ENCODE measurements around the gene CNTN4. TPM values are rescaled to one million over a fixed set of nuclear protein-coding genes. Genes with fewer than 3 reads are reported as not detected.
A peak's percentile ranks its signal among the peaks of the same experiment; 100 is the strongest.
"Not testable (repeated sequence)": the region's sequence is repeated elsewhere in the genome, so short reads cannot be mapped to it uniquely, and the experiment has no call there.

CNTN4 gene
- total RNA-seq, 1 donor from 2014 or later = 34.3 TPM

DNA sequence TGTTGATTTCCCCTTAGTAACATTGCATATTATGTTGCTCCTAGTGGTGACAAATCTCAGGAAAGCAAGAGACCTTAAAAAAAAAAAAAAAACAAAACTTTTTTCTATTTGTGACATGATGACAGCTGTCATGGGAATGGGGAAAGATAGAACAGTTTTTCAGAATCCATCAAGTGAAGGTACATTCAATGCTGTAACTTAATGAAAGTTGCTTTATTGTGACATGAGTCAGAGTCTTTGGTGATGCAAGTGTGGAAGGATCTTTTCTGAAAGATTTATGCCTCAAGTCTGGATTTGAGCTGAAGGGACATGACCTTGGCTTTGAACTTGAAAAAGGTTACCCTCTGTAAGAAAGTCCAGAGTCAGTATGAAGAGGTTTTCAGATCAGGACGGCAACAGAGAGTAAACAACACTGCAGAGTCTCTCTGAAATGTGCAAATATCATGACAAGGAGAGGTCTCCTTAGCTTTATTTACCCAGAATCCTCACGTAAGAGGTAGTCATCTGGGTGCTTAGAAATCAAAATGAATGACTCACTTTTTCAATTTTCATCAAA lies 424.7 kb downstream of the CNTN4 start:
- no peak for DNase-seq

DNA sequence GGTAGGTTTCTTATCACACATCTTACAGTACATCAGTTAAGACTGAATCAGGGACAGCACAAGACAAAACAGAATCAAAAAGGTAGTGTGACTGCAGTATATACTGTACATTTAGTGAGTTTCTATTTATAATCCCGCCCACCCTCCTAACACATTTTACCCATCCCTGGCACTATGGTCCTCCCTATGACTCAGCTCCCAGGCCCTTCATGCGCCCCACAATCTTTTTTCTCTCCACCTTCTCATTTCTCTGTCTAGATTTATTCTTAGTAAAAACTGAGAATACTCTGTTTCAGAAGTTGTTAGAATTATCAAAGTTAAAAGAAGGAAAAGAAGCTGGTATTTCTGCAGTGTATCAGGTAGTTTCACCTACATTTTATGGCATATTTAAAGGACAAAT lies 427.3 kb downstream of the CNTN4 start:
- DNase-seq = no peak

DNA sequence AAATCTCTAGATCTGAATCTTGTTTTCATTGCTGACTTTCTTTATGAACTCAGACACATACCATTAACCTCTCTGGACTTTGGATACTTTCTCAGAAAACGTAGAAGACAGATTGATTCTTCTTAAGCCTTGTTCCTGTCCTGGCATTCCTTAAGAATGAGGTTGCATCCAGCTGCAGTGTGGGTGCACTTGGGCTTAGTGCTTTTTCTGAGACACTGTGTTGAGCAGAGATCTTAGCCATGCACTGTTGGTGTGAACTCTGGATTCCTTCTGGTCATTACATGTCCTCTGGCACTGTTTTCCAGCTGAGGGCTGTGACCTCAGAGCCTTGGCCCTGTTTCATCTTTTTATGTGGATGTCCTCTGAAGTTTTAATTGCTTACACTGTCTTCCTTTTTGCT lies 428.3 kb downstream of the CNTN4 start:
- no peak for DNase-seq

DNA sequence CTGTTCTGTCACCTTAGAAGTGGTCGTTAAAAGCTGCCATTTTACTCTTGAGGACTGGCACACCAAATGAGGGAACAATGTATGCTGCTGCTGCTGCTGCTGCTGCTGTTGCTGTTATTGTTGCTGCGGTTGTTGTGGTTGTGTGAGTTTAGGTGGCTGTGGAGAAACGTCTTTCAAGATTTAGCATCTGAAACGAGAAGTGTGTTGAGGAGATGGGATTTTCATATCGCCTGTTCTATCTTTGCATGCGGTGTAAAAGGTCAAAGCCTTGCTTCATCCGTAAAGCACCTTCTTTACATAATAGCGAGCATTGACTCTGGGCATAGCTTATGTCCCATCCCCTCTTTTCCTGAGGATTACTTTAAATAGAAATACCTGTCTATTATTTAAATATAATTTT lies 428.7 kb downstream of the CNTN4 start:
- not testable (repeated sequence) for DNase-seq

DNA sequence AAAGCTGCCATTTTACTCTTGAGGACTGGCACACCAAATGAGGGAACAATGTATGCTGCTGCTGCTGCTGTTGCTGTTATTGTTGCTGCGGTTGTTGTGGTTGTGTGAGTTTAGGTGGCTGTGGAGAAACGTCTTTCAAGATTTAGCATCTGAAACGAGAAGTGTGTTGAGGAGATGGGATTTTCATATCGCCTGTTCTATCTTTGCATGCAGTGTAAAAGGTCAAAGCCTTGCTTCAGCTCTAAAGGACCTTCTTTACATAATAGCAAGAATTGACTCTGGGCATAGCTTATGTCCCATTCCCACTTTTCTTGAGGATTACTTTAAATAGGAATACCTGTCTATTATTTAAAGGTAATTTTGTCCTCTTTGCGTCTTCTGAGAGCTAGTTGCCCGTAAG lies 436.1 kb downstream of the CNTN4 start:
- not testable (repeated sequence) for DNase-seq

DNA sequence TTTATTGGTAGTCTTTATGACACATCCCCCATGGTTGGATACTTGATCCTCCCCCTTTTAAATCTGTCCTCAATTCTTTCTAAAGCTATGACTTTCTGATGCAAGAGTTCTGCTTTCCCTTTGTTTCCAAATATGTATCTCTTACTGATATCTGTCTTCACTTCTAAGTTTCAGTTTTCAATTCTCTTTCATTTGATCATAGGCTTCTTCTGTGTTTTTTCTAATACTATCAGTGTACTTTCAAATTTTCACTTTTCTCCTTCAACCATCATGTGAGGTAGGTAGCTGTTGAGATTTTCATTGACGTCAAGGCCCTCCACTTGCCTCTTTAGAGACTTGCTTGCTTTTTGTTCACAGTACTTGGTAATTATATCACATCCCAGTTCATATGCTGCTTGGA lies 436.5 kb downstream of the CNTN4 start:
- no peak for DNase-seq

DNA sequence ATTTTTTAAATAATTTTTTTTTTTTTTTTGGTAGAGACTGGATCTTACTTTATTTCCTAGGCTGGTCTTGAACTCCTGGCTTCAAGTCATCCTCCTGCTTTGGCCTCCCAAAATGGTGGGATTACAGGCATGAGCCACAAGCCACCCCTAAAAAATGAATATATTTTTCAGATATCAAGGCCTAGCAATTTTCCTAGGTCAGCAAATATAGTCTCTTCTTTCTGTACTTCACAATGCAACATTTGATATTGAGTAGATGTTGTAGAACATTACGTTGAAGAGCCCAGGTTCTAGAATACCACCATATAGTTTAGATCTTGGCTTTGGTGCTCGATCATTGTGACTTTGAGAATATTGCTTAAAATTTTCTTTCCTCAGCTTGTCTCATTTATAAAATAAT lies 437.9 kb downstream of the CNTN4 start:
- no peak for DNase-seq

DNA sequence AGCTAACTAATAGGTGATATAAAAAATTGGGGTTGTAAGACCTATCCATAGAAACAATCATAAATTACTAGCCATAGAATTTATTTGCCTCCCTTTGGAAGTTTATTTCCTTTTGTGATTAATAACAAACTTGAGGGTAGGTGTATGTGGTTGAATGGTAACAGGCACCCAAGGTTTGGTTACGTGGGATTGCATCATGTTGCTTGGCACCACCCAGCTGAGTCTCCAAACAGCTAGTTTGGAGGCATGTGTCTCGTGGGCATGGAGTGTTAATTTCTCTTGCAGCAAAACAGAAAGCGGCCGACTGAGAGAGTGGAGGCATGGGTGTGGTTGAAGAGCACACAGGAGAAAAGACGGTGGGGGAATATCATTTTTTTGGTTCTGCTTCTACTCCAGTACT lies 441.4 kb downstream of the CNTN4 start:
- DNase-seq = no peak

DNA sequence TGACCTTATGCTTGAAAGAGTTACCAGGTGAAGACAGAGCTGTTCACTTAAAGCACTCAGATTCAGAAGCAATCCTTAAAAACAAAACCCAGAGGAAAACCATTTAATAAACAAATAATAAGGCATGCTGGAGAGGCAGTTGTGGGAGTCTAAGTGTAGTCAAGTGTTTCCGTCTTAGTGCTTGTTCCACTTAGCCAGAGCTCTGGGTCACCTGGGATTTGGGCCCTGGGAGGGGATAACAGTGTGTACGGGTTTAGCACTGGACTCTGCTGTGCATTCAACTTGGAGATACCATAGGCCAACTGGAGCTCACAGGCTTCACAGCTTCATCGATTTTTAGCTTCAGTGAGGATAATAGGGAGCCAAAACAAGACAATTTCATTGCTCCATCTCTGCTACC lies 444.6 kb downstream of the CNTN4 start:
- no peak for DNase-seq

DNA sequence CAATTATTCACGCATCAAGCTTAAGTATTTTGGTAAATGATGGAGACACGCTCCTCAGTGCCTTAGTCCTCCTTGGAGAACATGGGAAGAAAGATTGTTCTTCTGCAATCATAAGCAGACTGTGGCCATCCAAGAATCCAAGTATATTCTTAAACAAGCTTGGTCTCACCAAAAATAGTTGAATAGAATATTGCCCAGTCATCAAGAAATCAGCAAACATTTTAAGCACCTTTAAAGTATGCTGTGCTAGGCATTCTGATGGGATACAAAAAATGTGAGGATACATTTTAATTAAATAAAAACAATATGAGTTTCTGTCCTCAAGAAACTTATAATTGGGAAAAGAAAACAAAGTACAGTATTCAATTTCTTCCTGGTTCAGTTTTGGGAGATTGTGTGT lies 445.5 kb downstream of the CNTN4 start:
- DNase-seq = no peak

DNA sequence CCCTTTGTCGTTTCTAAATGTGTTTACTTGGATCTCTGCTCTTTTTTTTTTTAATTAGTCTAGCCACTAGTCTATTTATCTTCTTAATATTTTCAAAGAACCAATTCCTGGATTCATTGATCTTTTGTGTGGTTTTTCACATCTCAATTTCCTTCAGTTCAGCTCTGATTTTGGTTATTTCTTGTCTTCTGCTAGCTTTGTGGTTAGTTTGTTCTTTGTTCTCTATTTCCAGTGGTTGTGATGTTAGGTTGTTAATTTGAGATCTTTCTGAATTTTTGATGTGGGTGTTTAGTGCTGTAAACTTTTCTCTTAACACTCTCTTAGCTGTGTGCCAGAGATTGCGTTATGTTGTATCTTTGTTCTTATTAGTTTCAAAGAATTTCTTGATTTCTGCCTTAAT lies 446.1 kb downstream of the CNTN4 start:
- no peak for DNase-seq

DNA sequence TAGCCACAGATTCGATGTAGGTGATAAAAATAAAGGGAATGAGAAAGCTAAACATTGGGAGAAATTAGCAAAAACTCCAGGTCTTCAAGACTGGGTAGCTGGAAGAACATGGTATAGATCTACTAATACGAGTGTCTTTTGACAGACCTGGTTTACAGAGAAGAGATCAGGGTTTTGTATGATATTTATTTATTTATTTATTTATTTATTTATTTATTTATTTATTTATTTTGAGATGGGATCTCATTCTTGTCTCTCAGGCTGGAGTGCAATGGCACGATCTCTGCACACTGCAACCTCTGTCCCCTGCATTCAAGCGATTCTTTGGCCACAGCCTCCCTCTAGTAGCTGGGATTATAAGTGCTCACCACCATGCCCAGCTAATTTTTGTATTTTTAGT lies 448.4 kb downstream of the CNTN4 start:
- DNase-seq = no peak

DNA sequence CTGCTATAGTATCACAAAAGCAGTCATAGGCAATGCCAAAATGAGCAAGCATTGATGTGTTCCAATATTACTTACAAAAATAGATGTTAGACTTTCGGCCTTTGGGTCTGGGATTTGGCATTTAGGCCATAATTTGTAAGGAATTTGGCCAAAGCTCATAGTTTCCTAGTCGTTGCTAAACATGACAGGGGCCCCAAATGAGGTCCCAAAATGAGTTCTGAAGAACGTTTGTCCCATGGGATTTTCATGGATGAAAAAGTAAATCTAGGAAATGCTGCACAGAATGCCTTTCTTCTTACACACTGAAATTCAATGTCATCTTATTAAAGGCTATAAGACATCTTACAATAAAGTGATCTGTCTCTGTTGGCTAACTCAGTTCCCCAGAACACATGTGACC lies 456.0 kb downstream of the CNTN4 start:
- DNase-seq = peak; percentile 16

DNA sequence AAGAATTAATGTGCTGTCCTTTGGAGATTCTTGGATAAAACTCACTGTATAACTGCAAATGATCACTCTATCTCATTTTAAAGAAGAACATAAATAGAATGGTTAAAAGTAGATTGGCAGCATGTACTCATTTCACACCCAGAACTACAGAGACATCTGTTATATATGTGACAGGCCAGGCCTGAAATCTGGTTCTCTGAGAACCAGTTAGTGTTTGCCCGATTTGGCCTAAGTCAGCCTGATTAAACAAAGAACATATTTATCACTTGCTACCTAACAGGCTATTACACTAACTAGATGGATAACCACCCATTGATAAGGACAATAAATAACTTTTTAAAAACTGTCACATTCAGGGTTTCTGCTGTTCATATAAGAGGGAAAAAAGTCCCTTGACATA lies 460.1 kb downstream of the CNTN4 start:
- DNase-seq = no peak

DNA sequence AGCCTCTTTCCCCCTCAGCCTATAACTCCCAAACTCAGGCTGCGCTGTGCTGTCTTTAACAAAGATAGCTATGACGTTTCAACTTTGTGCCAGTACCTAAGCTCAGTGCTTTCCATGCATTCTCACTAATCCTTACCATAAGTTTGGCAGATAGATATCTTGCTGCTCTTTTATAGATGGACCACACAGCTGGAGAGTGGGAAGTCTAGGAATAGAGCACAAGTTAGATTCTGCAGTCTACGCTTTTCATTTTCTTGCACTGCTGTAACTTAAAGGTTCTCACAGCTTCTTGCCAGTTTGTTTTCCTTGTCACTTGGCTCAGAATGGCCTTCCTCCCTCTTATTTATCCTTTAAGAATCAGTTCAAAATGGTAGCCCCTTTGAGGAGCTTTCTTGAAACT lies 468.8 kb downstream of the CNTN4 start:
- DNase-seq = peak; percentile 32

DNA sequence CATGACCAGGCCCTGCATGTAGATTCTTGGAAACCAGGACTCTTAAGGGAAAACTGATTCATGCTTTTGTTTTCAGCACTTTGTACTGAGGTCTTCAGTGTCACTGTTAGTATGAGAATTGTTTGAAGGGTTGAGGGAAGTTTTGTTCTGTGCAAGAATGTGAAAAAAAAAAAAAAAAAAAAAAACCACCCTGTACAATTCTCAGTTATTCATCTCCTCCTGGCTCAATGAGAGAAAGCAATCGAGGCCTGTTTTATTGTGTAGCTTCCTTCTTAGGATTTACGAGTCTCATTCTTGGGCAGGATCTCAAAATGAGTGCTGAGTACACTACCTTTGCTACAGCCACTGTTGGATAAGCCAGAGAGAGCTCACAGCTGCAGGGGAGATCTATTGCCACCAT lies 469.5 kb downstream of the CNTN4 start:
- peak; percentile 35 for DNase-seq

DNA sequence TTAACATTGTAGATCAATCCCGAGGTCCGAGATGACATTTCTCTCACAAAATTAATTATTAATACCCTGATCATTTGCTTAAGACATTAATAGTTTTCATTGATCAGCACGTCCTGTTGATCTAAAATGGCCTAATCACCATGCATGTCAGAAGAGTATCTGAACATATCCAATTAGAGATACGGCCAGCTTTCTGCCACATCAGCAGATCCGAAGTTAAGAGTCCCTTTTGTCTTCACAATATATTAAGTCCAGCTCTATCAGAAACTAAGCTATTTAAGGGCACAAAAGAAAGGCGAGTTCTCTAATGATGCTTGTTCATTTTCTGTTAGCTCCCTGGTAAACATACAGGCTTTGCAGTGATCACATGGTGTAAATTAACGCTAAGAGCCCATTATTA lies 470.3 kb downstream of the CNTN4 start:
- no peak for DNase-seq

DNA sequence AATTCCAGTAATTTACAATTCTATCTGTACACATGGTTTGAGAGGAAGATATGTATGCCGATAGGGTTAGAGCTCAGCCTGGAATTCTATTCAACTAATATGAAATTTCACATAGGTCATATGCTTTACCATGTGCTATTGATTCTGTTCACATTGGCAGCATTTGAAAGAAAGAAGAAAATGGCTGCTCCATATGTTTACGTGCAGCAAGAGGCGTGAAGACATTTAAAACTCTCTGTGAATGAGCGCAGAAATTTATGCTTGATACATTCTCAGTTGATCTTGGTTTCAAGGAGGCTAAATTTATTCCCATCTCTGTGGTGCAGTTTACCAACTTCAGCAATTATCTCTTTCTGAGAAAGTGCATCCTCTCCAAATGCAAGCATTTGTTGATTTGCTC lies 478.9 kb downstream of the CNTN4 start:
- no peak for DNase-seq

DNA sequence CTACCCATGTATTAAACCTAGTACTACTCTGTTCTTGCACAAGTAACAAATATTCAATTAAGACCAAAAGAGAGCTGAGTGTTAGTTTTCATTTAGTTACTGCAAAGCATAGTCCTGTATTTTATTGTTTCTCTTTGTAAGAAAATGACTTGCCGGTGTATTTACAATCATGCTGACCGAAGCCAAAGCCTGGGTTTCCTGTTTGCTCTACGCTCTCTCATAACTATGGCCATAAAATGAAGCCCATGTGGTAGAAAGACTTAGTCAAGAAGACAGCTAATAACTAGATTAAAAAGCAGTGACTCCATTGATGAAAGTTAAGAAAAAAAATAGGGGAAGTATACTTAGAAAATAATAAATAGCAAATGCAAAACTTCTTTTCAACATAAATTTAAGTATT lies 479.9 kb downstream of the CNTN4 start:
- DNase-seq = no peak

DNA sequence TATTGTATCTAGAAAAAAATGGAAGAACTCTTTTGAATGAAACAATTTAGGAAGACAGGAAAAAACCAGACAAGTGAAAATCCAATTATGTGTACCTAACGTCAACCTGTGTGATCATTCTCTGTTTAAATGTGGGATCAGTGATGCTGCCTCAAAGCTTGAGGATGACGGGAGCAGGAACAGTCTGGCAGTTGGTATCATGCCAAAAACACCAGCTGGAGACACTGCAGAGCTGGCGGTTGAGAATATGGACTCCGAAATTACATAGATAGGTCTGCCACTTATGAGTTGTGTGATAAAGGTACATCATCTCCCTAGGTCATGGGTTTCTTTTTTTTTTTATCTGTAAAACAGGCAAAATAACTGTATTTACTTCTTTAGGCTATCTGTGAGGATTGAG lies 480.5 kb downstream of the CNTN4 start:
- peak; percentile 44 for DNase-seq

DNA sequence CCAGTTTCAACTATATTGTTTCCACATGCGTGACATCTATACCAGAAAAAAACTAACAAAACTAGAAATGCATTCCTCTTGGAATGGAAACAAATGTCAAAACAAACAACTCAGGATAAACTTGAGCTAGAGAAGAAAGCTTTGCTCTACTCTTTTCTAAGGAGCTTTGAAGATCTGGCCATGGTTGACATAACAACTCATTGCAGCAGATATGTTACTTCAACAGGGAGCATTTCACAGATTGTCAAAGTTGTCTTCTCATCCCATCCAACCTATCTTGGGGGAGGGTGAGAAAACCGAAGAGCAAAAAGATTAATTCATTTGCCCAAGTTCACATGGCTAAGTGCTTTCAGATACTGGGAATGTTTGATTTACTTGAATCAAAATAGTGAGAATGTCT lies 484.4 kb downstream of the CNTN4 start:
- DNase-seq = peak; percentile 18

DNA sequence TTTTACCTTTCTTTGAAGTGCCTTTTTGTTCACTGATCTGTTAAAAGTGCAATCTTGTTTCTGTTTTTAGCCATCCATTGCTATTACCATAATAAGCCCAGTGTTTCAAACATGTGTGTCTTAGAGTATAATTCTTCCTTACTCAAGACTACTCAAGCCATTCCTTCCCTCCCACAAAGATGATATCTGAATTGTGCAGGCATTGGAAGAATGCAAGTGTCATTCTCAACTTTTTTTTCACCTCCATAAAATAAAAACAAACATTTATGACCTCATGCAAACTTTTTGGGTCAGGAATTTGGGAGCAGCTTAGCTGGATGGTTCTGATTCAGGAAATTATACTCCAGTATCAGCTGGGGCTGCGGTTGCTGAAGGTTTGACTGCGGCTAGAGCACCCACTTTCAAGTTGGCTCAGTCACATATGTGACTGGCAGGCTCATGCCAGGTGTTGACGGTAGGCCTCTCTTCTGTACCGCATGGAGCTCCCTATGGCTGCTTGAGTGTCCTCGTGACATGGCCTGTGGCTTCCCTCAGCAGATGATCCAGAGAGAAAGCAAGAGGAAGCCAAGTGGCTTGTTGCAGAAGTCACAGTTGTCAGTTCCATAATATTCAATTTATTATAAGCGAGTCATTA lies 490.8 kb downstream of the CNTN4 start:
- no peak for DNase-seq

DNA sequence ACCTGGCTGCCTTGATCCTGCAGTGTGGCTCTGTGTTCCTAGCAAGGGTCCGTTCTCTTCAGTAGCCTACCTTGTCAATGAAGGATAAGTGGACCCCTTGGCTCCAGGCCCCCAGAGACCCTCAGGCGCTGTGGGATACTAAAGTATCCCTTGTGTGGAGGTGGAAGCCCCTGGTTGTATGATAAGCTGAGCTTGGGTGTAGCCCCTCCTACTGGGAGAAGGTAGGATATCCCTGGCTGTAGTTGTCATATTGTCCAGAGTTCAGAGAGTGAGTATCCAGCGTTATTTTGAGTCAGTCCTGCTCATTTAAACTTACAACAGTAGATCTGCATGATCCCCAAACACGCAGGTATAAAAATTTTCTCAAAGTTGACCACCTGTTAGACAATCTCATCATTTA lies 496.8 kb downstream of the CNTN4 start:
- DNase-seq = no peak

DNA sequence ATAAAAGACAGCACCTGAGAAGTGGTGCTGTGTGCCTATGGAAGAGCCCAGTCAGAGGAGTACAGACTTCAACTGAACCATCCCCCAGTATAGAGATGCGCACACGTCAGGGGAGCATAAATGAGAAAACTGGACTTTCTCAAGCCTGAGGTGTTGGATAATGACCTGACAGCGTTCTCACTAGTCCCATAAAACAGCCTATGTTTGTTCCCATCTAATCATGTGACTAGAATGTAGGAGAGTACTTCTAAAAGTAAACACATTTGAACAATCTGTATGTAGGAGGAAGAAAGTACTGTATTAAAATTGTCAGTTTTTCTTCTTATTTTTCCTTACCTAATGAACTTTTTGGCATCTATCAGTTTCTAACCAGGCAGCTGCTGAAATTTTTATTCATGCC lies 498.9 kb downstream of the CNTN4 start:
- no peak for DNase-seq

DNA sequence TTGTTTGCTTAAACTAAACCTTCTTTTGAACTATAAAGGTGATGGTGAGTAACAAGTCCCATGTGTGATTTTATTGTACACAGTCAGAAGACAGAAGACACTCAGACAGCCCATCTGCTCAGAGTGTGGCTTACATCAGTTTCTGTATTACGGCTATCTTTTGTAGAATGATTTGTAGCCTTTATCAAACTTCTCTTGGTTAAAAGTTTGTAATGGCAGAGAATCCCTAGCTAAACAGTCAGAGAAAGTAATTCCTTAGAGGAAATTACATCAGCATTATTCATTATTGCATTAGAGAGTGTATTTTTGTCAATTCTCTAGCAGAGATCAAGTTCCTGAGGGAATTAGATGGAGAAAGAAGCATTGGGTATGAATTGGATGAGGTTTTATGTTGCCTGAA lies 500.8 kb downstream of the CNTN4 start:
- no peak for DNase-seq
